AML-193 (cell line): ENCODE data around the gene RIPPLY1.
A peak's percentile ranks its signal among the peaks of the same experiment; 100 is the strongest.

Experiments
- DNase-seq, 2 experiments: peaks; one replicate each; lab custom pipeline; 2025; lab: John Stamatoyannopoulos, UW

The RIPPLY1 gene

GRCh38 chrX:106903291-106903824 lies at the start of gene RIPPLY1:
Gene RIPPLY1, minus strand, starts transcription at chrX:106903341. Its CDS starts 54 bp downstream, at chrX:106903287.
- no peak for DNase-seq

- DNase-seq = no peak
Measured at GRCh38 chrX:106952538-106952937, 49.4 kb upstream of the RIPPLY1 start.

GRCh38 chrX:106952089-106952488 lies 48.9 kb upstream of the RIPPLY1 start:
- no peak for DNase-seq

- no peak for DNase-seq
Measured at GRCh38 chrX:106951230-106951629, 48.1 kb upstream of the RIPPLY1 start.

- DNase-seq = no peak
Measured at GRCh38 chrX:106950381-106950780, 47.2 kb upstream of the RIPPLY1 start.

GRCh38 chrX:106949366-106949765 lies 46.2 kb upstream of the RIPPLY1 start:
- no peak for DNase-seq

- DNase-seq = no peak
Measured at GRCh38 chrX:106948641-106949040, 45.5 kb upstream of the RIPPLY1 start.

- no peak for DNase-seq
Measured at GRCh38 chrX:106946464-106946863, 43.3 kb upstream of the RIPPLY1 start.

GRCh38 chrX:106940068-106940467 lies 36.9 kb upstream of the RIPPLY1 start:
- no peak for DNase-seq

GRCh38 chrX:106939566-106939965 lies 36.4 kb upstream of the RIPPLY1 start:
- DNase-seq = no peak

- no peak for DNase-seq
Measured at GRCh38 chrX:106936246-106936645, 33.1 kb upstream of the RIPPLY1 start.

GRCh38 chrX:106935175-106935574 lies 32.0 kb upstream of the RIPPLY1 start:
- no peak for DNase-seq

GRCh38 chrX:106933538-106933961 lies 30.4 kb upstream of the RIPPLY1 start:
- no peak for DNase-seq

- peak; percentile 0 for DNase-seq
Measured at GRCh38 chrX:106932960-106933537, 29.9 kb upstream of the RIPPLY1 start.

GRCh38 chrX:106932492-106932923 lies 29.4 kb upstream of the RIPPLY1 start:
- no peak for DNase-seq

GRCh38 chrX:106931831-106932491 lies 28.8 kb upstream of the RIPPLY1 start:
- DNase-seq = no peak

GRCh38 chrX:106928227-106928626 lies 25.1 kb upstream of the RIPPLY1 start:
- DNase-seq = no peak

- DNase-seq = no peak
Measured at GRCh38 chrX:106927700-106928099, 24.6 kb upstream of the RIPPLY1 start.

- DNase-seq = no peak
Measured at GRCh38 chrX:106927023-106927422, 23.9 kb upstream of the RIPPLY1 start.

- DNase-seq = no peak
Measured at GRCh38 chrX:106921637-106922036, 18.5 kb upstream of the RIPPLY1 start.

GRCh38 chrX:106919932-106920452 lies 16.9 kb upstream of the RIPPLY1 start, which contains the start of gene CLDN2:
Gene CLDN2, plus strand, starts transcription at chrX:106920402. Its CDS starts 7,827 bp downstream, at chrX:106928229.
- DNase-seq = no peak

- peak; percentile 2 to 32 for DNase-seq
Measured at GRCh38 chrX:106917830-106918500, 14.8 kb upstream of the RIPPLY1 start.

- no peak for DNase-seq
Measured at GRCh38 chrX:106912864-106913263, 9.7 kb upstream of the RIPPLY1 start.
